Hepatocyte (in vitro differentiated cells): ENCODE results near the gene ZFPL1. TPM values are rescaled to one million over a fixed set of nuclear protein-coding genes. Genes with fewer than 3 reads are reported as not detected.

Experiments used
- DNase-seq: peaks from one replicate; pipeline ENCODE4 v3.0.0-alpha.2; 2016; ENCODE audit warnings: low spot score
- H2AFZ ChIP-seq: fragments of 200-600 bp; sonication (generic); 2 replicates; pipeline ENCODE4 v1.6.0; 2016; ENCODE audit warnings: antibody characterized with exemption, mild to moderate bottlenecking
- H3K27ac ChIP-seq: fragments of 200-600 bp; sonication (generic); 2 replicates; pipeline ENCODE4 v1.5.1; 2016; ENCODE audit warnings: mild to moderate bottlenecking
- H3K27me3 ChIP-seq: fragments of 200-600 bp; sonication (generic); 2 replicates; pipeline ENCODE4 v1.6.1; 2016
- H3K36me3 ChIP-seq: fragments of 200-600 bp; sonication (generic); replicated peaks from 2 replicates; pipeline ENCODE4 v1.5.1; 2016; ENCODE audit warnings: low read depth; ENCODE audit not compliant: insufficient read depth
- H3K4me1 ChIP-seq: fragments of 200-600 bp; sonication (generic); 2 replicates; pipeline ENCODE4 v1.5.1; 2016; ENCODE audit warnings: mild to moderate bottlenecking, moderate library complexity; ENCODE audit not compliant: insufficient read depth
- H3K4me2 ChIP-seq: fragments of 200-600 bp; sonication (generic); 2 replicates; pipeline ENCODE4 v1.6.0; 2016
- H3K4me3 ChIP-seq: fragments of 200-600 bp; sonication (generic); 2 replicates; pipeline ENCODE4 v1.5.1; 2016; ENCODE audit warnings: mild to moderate bottlenecking
- H3K79me2 ChIP-seq: fragments of 200-600 bp; sonication (generic); 2 replicates; pipeline ENCODE4 v1.6.0; 2017; ENCODE audit warnings: mild to moderate bottlenecking
- H3K9me2 ChIP-seq: fragments of 200-600 bp; sonication (generic); replicated peaks from 2 replicates; pipeline ENCODE4 v1.6.0; 2017; ENCODE audit warnings: mild to moderate bottlenecking; ENCODE audit not compliant: insufficient read depth
- H3K9me3 ChIP-seq: fragments of 200-600 bp; sonication (generic); 2 replicates; pipeline ENCODE4 v1.5.1; 2016; ENCODE audit warnings: low read depth, mild to moderate bottlenecking
- H4K20me1 ChIP-seq: fragments of 200-600 bp; sonication (generic); 2 replicates; pipeline ENCODE4 v1.6.0; 2016; ENCODE audit warnings: mild to moderate bottlenecking; ENCODE audit not compliant: insufficient read depth, poor library complexity, severe bottlenecking
- EZH2 ChIP-seq: fragments of 200-600 bp; sonication (generic); IDR thresholded peaks from 2 replicates; pipeline ENCODE4 v1.6.1; 2016; ENCODE audit warnings: antibody characterized with exemption, mild to moderate bottlenecking, borderline replicate concordance
- EZH2phosphoT487 ChIP-seq: fragments of 200-600 bp; sonication (generic); IDR thresholded peaks from one replicate; pipeline ENCODE4 v1.6.1; 2018; ENCODE audit warnings: antibody characterized with exemption, mild to moderate bottlenecking, low read depth, moderate library complexity; ENCODE audit not compliant: unreplicated experiment, severe bottlenecking
- WGBS: methylation state at CpG from one replicate; pipeline ENCODE4 v1.1.6; 2016; ENCODE audit warnings: low lambda C conversion rate; ENCODE audit errors: missing lambda C conversion rate; 5-methylcytosine and 5-hydroxymethylcytosine counted together
- polyA plus RNA-seq: library from polyadenylated mRNA; unstranded; fragments of >200 nt; fragmentation: Nextera tagmentation; extraction: Ambion mirVana; gene quantifications from 2 replicates; pipeline ENCODE4 v1.2.1, GENCODE V29; 2016
- total RNA-seq: library from RNA; depleted of rRNA; stranded (reverse); fragments of >200 nt; gene quantifications from 2 replicates; pipeline ENCODE4 v1.2.3, GENCODE V29; 2014
- TF ChIP-seq, protein P1 (sequence below): fragments of 200-600 bp; sonication (generic); IDR thresholded peaks from 2 replicates; pipeline ENCODE4 v1.5.1; 2016; ENCODE audit warnings: antibody characterized with exemption, mild to moderate bottlenecking; ENCODE audit not compliant: poor library complexity

The ZFPL1 gene
- total and polyA plus RNA-seq, 2 experiments from 2014 or later, result 41.0 to 52.7 TPM

DNA sequence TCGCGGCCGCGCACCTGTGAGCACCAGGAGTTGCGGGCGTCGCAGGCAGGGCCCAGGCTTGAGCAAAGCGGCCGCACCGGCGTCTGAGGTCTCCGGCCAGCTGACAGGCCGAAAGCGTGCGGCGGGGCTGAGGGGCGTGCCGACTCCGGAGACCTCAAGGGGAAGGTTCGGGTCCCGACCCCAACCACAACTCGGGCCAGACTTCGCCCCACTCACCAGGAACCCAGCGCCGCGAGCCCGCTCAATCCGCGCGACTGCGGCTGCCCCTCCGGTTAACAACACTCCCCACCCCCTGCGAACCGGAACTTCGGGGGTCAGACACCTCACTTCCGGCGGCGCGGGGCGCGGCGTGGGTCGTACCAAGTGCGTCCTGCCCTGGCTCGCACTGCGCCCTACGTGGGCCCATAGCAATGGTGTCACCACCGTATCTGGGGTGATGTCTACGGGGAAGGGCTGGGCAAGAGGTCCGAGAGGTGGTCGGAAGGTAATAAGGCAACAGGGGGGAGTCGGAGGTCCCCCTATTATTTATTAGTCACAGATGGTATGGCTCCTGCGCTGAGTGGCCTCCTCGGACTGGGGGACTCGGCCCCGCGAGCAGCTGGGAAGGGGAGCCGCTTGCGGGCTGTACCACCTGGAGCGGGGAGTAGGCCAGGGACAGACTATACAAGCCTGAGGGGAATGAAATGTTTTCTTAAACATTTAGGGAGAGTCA, 50.4 kb downstream of the ZFPL1 start, which contains the start of gene SYVN1:
TSS of gene SYVN1 (minus strand) at position 280 of the 712 bp plus-strand sequence. CDS start 918 bp downstream, outside the sequence.
- peaks cover 17% of the 10 kb centered on the region for H3K4me1 ChIP-seq
- under 1% methylated on average over 53 of the region's 60 CpGs for WGBS
- H3K9me2 ChIP-seq, result no peaks in the 10 kb centered on the region
- peak within 1 kb of the TSS; percentile 95 for H3K4me2 ChIP-seq
- no peaks in the 10 kb centered on the region for H3K9me3 ChIP-seq
- peak within 1 kb of the TSS; percentile 29 for H3K4me3 ChIP-seq
- peak within 1 kb of the TSS; percentile 34 for H2AFZ ChIP-seq
- H3K79me2 ChIP-seq, result peaks cover 30% of the 10 kb centered on the region
- no peaks in the 10 kb centered on the region for H3K27me3 ChIP-seq
- no peak for TF ChIP-seq EZH2phosphoT487
- TF ChIP-seq, protein P1, sequence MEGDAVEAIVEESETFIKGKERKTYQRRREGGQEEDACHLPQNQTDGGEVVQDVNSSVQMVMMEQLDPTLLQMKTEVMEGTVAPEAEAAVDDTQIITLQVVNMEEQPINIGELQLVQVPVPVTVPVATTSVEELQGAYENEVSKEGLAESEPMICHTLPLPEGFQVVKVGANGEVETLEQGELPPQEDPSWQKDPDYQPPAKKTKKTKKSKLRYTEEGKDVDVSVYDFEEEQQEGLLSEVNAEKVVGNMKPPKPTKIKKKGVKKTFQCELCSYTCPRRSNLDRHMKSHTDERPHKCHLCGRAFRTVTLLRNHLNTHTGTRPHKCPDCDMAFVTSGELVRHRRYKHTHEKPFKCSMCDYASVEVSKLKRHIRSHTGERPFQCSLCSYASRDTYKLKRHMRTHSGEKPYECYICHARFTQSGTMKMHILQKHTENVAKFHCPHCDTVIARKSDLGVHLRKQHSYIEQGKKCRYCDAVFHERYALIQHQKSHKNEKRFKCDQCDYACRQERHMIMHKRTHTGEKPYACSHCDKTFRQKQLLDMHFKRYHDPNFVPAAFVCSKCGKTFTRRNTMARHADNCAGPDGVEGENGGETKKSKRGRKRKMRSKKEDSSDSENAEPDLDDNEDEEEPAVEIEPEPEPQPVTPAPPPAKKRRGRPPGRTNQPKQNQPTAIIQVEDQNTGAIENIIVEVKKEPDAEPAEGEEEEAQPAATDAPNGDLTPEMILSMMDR, result no peak
- peaks cover 4% of the 10 kb centered on the region for H4K20me1 ChIP-seq
- peak; percentile 95 for DNase-seq
- H3K36me3 ChIP-seq, result no peaks in the 10 kb centered on the region
- H3K27ac ChIP-seq, result peak within 1 kb of the TSS; percentile 98

DNA sequence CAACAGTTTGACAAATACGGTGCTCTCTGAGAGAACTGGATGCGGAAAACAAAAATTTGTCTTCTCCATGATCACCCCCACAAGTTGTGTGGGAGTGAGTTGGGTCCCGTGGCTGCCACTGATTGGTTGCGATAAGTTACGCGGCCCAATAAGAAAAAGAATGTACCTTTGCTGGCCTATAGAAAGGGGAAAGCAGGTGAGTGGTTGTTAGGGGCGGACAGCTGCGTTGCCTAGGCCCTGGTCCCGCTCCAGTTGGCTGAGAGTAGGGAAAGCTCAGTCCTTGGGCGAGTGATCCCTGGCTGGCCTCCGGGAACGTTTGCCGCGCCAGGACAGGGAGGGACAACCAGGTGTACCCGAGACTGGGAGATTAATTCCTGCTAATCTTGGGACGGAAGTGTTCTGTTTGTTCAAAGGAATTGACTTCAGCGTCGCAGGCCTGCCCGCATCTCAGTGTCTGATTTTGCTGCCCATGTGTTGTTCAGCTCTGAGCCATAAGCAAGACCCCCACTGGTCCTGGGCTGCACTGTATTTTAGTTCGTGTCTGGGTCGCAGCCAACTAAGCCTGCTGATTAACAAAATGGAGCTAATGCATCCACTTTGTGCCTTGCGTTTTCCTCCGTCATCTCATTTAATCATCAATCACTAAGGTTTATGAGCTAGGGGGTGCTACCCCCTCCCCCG, 51.1 kb downstream of the ZFPL1 start:
- TF ChIP-seq EZH2 (no peak), EZH2phosphoT487 (no peak)
- TF ChIP-seq, protein P1, result no peak
- H3K4me1 ChIP-seq, result peaks cover 17% of the 10 kb centered on the region
- peak overlapping the region; percentile 34 for H2AFZ ChIP-seq
- no peaks in the 10 kb centered on the region for H3K27me3 ChIP-seq
- peak overlapping the region; percentile 95 for H3K4me2 ChIP-seq
- no peaks in the 10 kb centered on the region for H3K9me3 ChIP-seq
- peak overlapping the region; percentile 98 for H3K27ac ChIP-seq
- H3K36me3 ChIP-seq, result no peaks in the 10 kb centered on the region
- H3K9me2 ChIP-seq, result no peaks in the 10 kb centered on the region
- H3K4me3 ChIP-seq, result peak overlapping the region; percentile 29
- peak; percentile 96 for DNase-seq
- peaks cover 30% of the 10 kb centered on the region for H3K79me2 ChIP-seq
- 2% methylated on average over 24 of the region's 24 CpGs for WGBS
- peaks cover 4% of the 10 kb centered on the region for H4K20me1 ChIP-seq

DNA sequence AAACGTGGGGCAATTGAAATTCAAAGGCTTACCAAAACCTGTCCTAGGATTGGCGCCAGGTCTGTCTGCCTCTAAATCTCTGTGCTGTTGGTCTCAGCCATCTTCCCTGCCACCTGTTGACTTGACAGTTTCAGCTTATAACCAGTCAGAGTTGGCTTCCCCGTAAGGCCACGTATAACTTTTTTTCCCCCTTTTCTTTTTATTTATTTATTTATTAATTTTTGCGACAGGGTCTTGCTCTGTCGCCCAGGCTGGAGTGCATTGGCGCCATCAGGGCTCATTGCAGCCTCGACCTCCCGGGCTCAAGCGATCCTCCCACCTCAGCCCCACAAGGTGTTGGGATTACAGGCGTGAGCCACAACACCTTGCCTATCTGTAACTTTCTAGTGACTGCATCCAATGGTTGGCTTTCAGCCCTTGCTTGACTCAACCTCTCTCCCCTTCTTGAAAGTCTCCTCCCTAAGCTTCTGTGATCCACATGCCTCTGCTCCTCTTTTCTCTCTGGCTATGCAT, 51.7 kb downstream of the ZFPL1 start:
- H3K4me3 ChIP-seq, result peak overlapping the region; percentile 16
- peaks cover 17% of the 10 kb centered on the region for H3K4me1 ChIP-seq
- H4K20me1 ChIP-seq, result peaks cover 4% of the 10 kb centered on the region
- peak overlapping the region; percentile 73 for H3K4me2 ChIP-seq
- WGBS, result 70% methylated on average over 11 of the region's 11 CpGs
- H3K79me2 ChIP-seq, result peaks cover 30% of the 10 kb centered on the region
- H3K9me3 ChIP-seq, result no peaks in the 10 kb centered on the region
- DNase-seq, result no peak
- no peaks in the 10 kb centered on the region for H3K27me3 ChIP-seq
- H3K36me3 ChIP-seq, result no peaks in the 10 kb centered on the region
- H3K9me2 ChIP-seq, result no peaks in the 10 kb centered on the region
- H3K27ac ChIP-seq, result peak overlapping the region; percentile 85
- TF ChIP-seq EZH2, result no peak
- TF ChIP-seq, protein P1, result no peak
- no peak for TF ChIP-seq EZH2phosphoT487
- peak overlapping the region; percentile 14 for H2AFZ ChIP-seq
